ENCODE results near the gene CNTN1. TPM values are rescaled to one million over a fixed set of nuclear protein-coding genes. Genes with fewer than 3 reads are reported as not detected.

The CNTN1 gene
- total and polyA plus RNA-seq, 2 of the 13 experiments (the other 11 are each of a cell fraction or from before 2014, with no cell fraction given), result 0.01 to 0.07 TPM

DNA sequence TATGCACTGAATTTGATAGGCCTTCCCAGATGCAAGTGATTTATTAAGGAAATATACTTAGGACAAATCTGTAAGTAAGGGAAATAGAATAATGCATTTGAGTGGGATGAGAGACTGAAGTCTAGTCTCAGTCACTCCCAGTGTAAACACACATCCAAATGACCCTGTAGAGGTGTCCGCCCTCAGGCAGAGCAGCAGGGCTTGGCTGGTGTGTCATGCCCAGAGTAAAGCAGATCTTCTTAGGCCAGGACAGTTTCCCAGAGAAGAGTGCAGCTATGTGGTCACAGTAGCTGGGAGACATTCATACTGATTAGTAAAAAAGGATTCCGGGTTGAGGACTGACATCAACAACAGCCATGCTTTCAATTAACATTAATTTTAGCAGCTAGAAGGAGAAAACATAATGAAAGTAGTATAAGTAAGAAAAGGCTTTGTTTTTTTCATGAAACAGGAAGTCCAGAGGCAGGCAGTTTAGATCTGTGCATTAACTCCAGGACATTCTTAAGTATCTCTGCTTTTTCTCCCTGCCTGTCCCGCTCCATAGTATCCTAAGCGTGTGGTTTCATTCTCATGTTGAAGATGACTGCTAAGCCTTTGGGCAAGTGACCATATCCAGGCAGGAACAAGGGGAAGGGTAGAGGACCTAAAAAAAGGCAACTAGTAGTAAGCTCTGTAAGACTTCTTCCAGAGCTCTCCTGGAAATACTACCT lies 35.7 kb downstream of the CNTN1 start:
- intact Hi-C loops (cut with micrococcal nuclease; ENCODE audit: unreplicated experiment), result no loop called here
- no peak overlapping the region for H3K4me2 ChIP-seq (ENCODE audit: low read depth, low read length)
- 28% methylated on average over 4 of the region's 4 CpGs for WGBS (ENCODE audit: low lambda C conversion rate)

GRCh38 chr12:40730281-40730680 lies 38.0 kb downstream of the CNTN1 start:
- DNase-seq (ENCODE audit: low spot score) (no peak), FAIRE-seq (no peak), ATAC-seq (no peak)
- Histone ChIP-seq H3K27me3 (ENCODE audit: control insufficient read depth in 1 of 2, insufficient read depth in 2 of 2, low read length in 2 of 2) (no peaks in the 10 kb centered on the region), H3K79me2 (ENCODE audit: insufficient read depth, low read length) (no peaks in the 10 kb centered on the region), H3K36me3 (replicated peaks in 1 of 2; ENCODE audit: control insufficient read depth in 1 of 2, insufficient read depth in 2 of 2, low read length in 2 of 2) (no peaks in the 10 kb centered on the region), H3K9me3 (ENCODE audit: low read length) (no peaks in the 10 kb centered on the region), H2AFZ (ENCODE audit: low read length) (no peak overlapping the region), H4K20me1 (ENCODE audit: insufficient read depth, low read length) (no peaks in the 10 kb centered on the region), H3K27ac (ENCODE audit: extremely low read length, insufficient read depth, low read length) (no peak overlapping the region), H3K4me3 (replicated peaks in 1 of 3; ENCODE audit: insufficient read depth in 1 of 3, low read depth in 2 of 3, low read length in 3 of 3) (no peak overlapping the region), H3K4me2 (ENCODE audit: low read depth, low read length) (no peak overlapping the region), H3K9ac (ENCODE audit: insufficient read depth, low read depth, low read length) (no peak overlapping the region), H3K4me1 (ENCODE audit: insufficient read depth, low read length) (no peaks in the 10 kb centered on the region)
- TF ChIP-seq, protein P1, sequence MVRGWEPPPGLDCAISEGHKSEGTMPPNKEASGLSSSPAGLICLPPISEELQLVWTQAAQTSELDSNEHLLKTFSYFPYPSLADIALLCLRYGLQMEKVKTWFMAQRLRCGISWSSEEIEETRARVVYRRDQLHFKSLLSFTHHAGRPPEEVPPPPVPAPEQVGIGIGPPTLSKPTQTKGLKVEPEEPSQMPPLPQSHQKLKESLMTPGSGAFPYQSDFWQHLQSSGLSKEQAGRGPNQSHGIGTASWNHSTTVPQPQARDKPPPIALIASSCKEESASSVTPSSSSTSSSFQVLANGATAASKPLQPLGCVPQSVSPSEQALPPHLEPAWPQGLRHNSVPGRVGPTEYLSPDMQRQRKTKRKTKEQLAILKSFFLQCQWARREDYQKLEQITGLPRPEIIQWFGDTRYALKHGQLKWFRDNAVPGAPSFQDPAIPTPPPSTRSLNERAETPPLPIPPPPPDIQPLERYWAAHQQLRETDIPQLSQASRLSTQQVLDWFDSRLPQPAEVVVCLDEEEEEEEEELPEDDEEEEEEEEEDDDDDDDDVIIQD (CRISPR knock-in tag; IDR thresholded peaks at IDR 0.05; ENCODE audit: low read depth), result no peak
- TF ChIP-seq NCOA2 (CRISPR knock-in tag; IDR thresholded peaks at IDR 0.05) (no peak), REST (IDR thresholded peaks at IDR 0.05; ENCODE audit: borderline replicate concordance in 1 of 2, low read depth in 1 of 2, low read length in 2 of 2) (peak in 1 of 2 experiments; percentile 43; a peak in 1 of 4 replicates)
- in situ Hi-C loops (cut with HindIII; ENCODE audit: extremely low pct_ligation_motif_present, low pct_unique_long_range_greater_than_20kb), result no loop called here
- no TSS peak for BruUV-seq (replicated peaks)
- intact Hi-C loops (cut with micrococcal nuclease; ENCODE audit: unreplicated experiment), result no loop called here
- POLR2A ChIA-PET, result no interaction called here
- WGBS (ENCODE audit: low lambda C conversion rate), result 0% methylated on average over 1 of the region's 1 CpG
- CTCF ChIA-PET (ENCODE audit: low intra/inter-chr PET ratio, low total read pairs), result no interaction called here

More for the DNA sequence above, 35.7 kb downstream of the CNTN1 start:
- Histone ChIP-seq H3K79me2 (ENCODE audit: insufficient read depth, low read length) (no peaks in the 10 kb centered on the region), H4K20me1 (ENCODE audit: insufficient read depth, low read length) (no peaks in the 10 kb centered on the region), H3K4me3 (replicated peaks in 1 of 3; ENCODE audit: insufficient read depth in 1 of 3, low read depth in 2 of 3, low read length in 3 of 3) (no peak overlapping the region), H3K27ac (ENCODE audit: extremely low read length, insufficient read depth, low read length) (no peak overlapping the region), H3K36me3 (replicated peaks in 1 of 2; ENCODE audit: control insufficient read depth in 1 of 2, insufficient read depth in 2 of 2, low read length in 2 of 2) (no peaks in the 10 kb centered on the region), H3K9ac (ENCODE audit: insufficient read depth, low read depth, low read length) (no peak overlapping the region), H3K4me1 (ENCODE audit: insufficient read depth, low read length) (no peaks in the 10 kb centered on the region), H3K27me3 (ENCODE audit: control insufficient read depth in 1 of 2, insufficient read depth in 2 of 2, low read length in 2 of 2) (no peaks in the 10 kb centered on the region), H3K9me3 (ENCODE audit: low read length) (no peaks in the 10 kb centered on the region), H2AFZ (ENCODE audit: low read length) (no peak overlapping the region)
- DNase-seq (ENCODE audit: low spot score) (no peak), ATAC-seq (peak; percentile 44; the same call in 2 of the 3 replicates), FAIRE-seq (no peak)
- POLR2A ChIA-PET, result no interaction called here
- no TSS peak for BruUV-seq (replicated peaks)
- in situ Hi-C loops (cut with HindIII; ENCODE audit: extremely low pct_ligation_motif_present, low pct_unique_long_range_greater_than_20kb), result no loop called here
- TF ChIP-seq MXD1 (CRISPR knock-in tag; IDR thresholded peaks at IDR 0.05) (no peak), KAT8 (CRISPR knock-in tag; IDR thresholded peaks at IDR 0.05) (no peak), CBX5 (CRISPR knock-in tag; IDR thresholded peaks at IDR 0.05; ENCODE audit: borderline replicate concordance) (no peak), ZNF740 (CRISPR knock-in tag; IDR thresholded peaks at IDR 0.05) (no peak), KLF12 (CRISPR knock-in tag; IDR thresholded peaks at IDR 0.05; ENCODE audit: borderline replicate concordance) (no peak), EHMT2 (IDR thresholded peaks at IDR 0.05; ENCODE audit: borderline replicate concordance, low read depth, low read length) (no peak)
- TF ChIP-seq, protein P2, sequence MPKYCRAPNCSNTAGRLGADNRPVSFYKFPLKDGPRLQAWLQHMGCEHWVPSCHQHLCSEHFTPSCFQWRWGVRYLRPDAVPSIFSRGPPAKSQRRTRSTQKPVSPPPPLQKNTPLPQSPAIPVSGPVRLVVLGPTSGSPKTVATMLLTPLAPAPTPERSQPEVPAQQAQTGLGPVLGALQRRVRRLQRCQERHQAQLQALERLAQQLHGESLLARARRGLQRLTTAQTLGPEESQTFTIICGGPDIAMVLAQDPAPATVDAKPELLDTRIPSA (CRISPR knock-in tag; IDR thresholded peaks at IDR 0.05; ENCODE audit: borderline replicate concordance), result no peak
- CTCF ChIA-PET (ENCODE audit: low intra/inter-chr PET ratio, low total read pairs), result no interaction called here

Measured in HepG2 (cell line).